ENCODE measurements around the gene MACROD2. TPM values are rescaled to one million over a fixed set of nuclear protein-coding genes. Genes with fewer than 3 reads are reported as not detected.

MACROD2 gene
- total and polyA plus RNA-seq, 11 donors = 0.54 to 5.4 (median 2.4) TPM

DNA sequence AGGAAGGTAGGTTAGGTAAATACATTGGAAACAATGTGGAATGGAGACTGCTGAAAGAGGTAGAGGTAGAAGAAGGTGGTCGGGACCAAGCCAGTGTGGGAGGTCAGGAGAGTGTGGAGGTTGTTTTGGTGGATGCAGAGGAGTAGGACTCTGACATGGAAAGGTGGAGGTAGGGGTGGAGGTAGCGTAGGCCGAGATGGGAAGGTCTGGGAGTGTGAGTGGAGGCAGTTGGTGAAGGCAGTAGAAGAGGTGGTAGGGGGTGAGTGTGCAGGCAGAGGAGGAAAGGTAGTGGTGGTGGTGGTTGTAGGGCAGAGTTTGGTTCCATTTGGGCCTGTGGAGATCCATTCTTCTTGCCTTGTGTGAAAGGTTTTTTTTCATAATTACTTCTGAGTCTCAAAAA, 941.7 kb downstream of the MACROD2 start:
- WGBS, 4 donors = 81 to 89% (median 85%) methylated on average over 3 of the region's 3 CpGs

DNA sequence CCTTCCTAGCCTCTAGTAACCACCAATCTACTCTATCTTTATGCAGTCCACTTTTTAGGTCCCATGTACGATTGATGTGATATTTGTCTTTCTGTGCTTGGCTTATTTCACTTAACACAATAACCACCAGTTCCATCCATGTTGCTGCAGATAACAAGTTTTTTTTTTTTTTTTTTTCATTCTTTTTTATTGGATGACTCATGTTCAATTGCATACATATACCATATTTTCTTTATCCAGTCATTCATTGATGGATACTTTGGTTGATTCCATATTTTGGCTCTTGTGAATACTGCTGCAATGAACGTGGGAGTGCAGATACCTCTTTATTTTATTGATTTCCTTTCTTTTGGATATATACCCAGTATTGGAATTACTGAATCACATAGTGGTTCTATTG, 942.5 kb downstream of the MACROD2 start:
- H3K27me3 ChIP-seq = no peaks in the 10 kb centered on the region
- TF ChIP-seq, protein P1, sequence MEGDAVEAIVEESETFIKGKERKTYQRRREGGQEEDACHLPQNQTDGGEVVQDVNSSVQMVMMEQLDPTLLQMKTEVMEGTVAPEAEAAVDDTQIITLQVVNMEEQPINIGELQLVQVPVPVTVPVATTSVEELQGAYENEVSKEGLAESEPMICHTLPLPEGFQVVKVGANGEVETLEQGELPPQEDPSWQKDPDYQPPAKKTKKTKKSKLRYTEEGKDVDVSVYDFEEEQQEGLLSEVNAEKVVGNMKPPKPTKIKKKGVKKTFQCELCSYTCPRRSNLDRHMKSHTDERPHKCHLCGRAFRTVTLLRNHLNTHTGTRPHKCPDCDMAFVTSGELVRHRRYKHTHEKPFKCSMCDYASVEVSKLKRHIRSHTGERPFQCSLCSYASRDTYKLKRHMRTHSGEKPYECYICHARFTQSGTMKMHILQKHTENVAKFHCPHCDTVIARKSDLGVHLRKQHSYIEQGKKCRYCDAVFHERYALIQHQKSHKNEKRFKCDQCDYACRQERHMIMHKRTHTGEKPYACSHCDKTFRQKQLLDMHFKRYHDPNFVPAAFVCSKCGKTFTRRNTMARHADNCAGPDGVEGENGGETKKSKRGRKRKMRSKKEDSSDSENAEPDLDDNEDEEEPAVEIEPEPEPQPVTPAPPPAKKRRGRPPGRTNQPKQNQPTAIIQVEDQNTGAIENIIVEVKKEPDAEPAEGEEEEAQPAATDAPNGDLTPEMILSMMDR (IDR thresholded peaks at IDR 0.05) = no peak
- no peak for TF ChIP-seq POLR2A (IDR thresholded peaks at IDR 0.05)
- WGBS, 4 donors = 73 to 83% (median 83%) methylated on average over 2 of the region's 2 CpGs
- ATAC-seq (no peak), DNase-seq (no peak)
- H3K27ac ChIP-seq = no peak overlapping the region
- intact Hi-C loops (cut with DNase I) = no loop called here
- H3K9me3 ChIP-seq = peaks cover 0 to 25% (median 0%) of the 10 kb centered on the region in 12 donors
- H3K36me3 ChIP-seq = no peaks in the 10 kb centered on the region
- no peak overlapping the region for H3K4me3 ChIP-seq
- no peaks in the 10 kb centered on the region for H3K4me1 ChIP-seq

More for the DNA sequence above, 941.7 kb downstream of the MACROD2 start:
- intact Hi-C loops (cut with DNase I) = no loop called here
- H3K36me3 ChIP-seq = no peaks in the 10 kb centered on the region
- no peak for ATAC-seq
- no peaks in the 10 kb centered on the region for H3K4me1 ChIP-seq
- H3K27me3 ChIP-seq = no peaks in the 10 kb centered on the region
- H3K4me3 ChIP-seq = no peak overlapping the region
- no peak for TF ChIP-seq POLR2A (IDR thresholded peaks at IDR 0.05)
- TF ChIP-seq, protein P1 (IDR thresholded peaks at IDR 0.05) = no peak
- peaks cover 0 to 25% (median 0%) of the 10 kb centered on the region in 12 donors for H3K9me3 ChIP-seq
- H3K27ac ChIP-seq = no peak overlapping the region
- DNase-seq = no peak

DNA sequence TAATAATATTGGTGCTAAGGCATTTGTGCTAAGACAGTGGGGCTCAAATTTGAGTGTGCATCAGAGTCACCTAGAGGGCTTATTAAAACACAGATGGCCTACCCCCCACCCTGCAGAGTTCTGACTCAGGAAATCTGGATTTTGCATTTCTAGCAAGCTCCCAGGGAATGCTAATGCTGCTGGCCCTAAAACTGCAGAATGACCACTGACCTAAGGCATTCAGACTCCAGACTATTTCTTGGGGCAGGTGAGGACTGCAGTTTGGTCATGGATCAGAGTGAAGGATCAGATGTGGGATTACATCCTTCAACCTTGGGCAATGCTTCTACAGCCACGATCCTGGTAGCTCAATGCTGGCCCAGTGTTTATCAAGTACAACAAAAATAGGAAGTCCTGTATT, 952.2 kb downstream of the MACROD2 start:
- H3K4me3 ChIP-seq = no peak overlapping the region
- intact Hi-C loops (cut with DNase I) = no loop called here
- 32 to 69% (median 50%) methylated on average over 1 of the region's 1 CpG for WGBS, 4 donors
- no peaks in the 10 kb centered on the region for H3K27me3 ChIP-seq
- no peaks in the 10 kb centered on the region for H3K9me3 ChIP-seq
- TF ChIP-seq, protein P1 (IDR thresholded peaks at IDR 0.05) = no peak
- TF ChIP-seq POLR2A (IDR thresholded peaks at IDR 0.05) = no peak
- no peak overlapping the region for H3K27ac ChIP-seq
- H3K4me1 ChIP-seq = no peaks in the 10 kb centered on the region
- ATAC-seq (no peak), DNase-seq (no peak)
- H3K36me3 ChIP-seq = no peaks in the 10 kb centered on the region

GRCh38 chr20:14947946-14948345, 952.6 kb downstream of the MACROD2 start:
- Histone ChIP-seq H3K27ac (no peak overlapping the region), H3K4me3 (no peak overlapping the region), H3K9me3 (no peaks in the 10 kb centered on the region), H3K4me1 (no peaks in the 10 kb centered on the region), H3K27me3 (no peaks in the 10 kb centered on the region), H3K36me3 (no peaks in the 10 kb centered on the region)
- ATAC-seq = no peak
- intact Hi-C loops (cut with DNase I) = no loop called here
- DNase-seq = no peak
- TF ChIP-seq, protein P1 (IDR thresholded peaks at IDR 0.05) = no peak
- no peak for TF ChIP-seq POLR2A (IDR thresholded peaks at IDR 0.05)
- 44 to 57% (median 48%) methylated on average over 1 of the region's 1 CpG for WGBS, 4 donors
